Activated B cell treated with CpG ODN at 0.5 μM for 24 hours (primary cell): Measurements from ENCODE around the gene AFG3L2. TPM values are rescaled to one million over a fixed set of nuclear protein-coding genes. Genes with fewer than 3 reads are reported as not detected.

Experiments
- ATAC-seq: fragments of 200-7000 bp; cut with Tn5 transposase; one replicate; pipeline ENCODE4 v1.10.0; 2021; ENCODE audit warnings: low read depth, mild to moderate bottlenecking, moderate library complexity
- CTCF ChIA-PET: fragments of 350-600 bp; sonication (Branson Sonifier 250); formaldehyde crosslinking; loops from one replicate; lab custom pipeline; 2021; ENCODE audit warnings: antibody characterized with exemption; lab: Charles Lee
- POLR2A ChIA-PET: fragments of 350-600 bp; sonication (Branson Sonifier 250); formaldehyde crosslinking; loops from one replicate; lab custom pipeline; 2021; ENCODE audit warnings: antibody characterized with exemption; lab: Charles Lee
- DNase-seq: peaks from one replicate; pipeline ENCODE4 v3.0.0; 2022
- H3K27ac Mint-ChIP-seq: one replicate; pipeline ENCODE4 v1.8.0; 2020; ENCODE audit warnings: mixed read lengths
- H3K27me3 Mint-ChIP-seq: one replicate; pipeline ENCODE4 v1.8.0; 2021; ENCODE audit warnings: mixed read lengths
- H3K36me3 Mint-ChIP-seq: one replicate; pipeline ENCODE4 v1.8.0; 2021; ENCODE audit warnings: low read depth, mixed read lengths
- H3K4me1 Mint-ChIP-seq: one replicate; pipeline ENCODE4 v1.8.0; 2021; ENCODE audit warnings: mixed read lengths
- H3K4me3 Mint-ChIP-seq: one replicate; pipeline ENCODE4 v1.8.0; 2020; ENCODE audit warnings: mild to moderate bottlenecking, mixed read lengths
- H3K9me3 Mint-ChIP-seq: one replicate; pipeline ENCODE4 v1.8.0; 2020; ENCODE audit warnings: mixed read lengths
- CTCF ChIP-seq: fragments of 200-600 bp; IDR thresholded peaks from one replicate; pipeline ENCODE4 v1.8.0; 2022; ENCODE audit warnings: antibody characterized with exemption, mild to moderate bottlenecking
- intact Hi-C: fragments of 100-400 bp; cut with micrococcal nuclease; formaldehyde crosslinking; loops from one replicate; pipeline ENCODE4 v1.15.1; 2024
- total RNA-seq: library from RNA; stranded (reverse); gene quantifications from 2 replicates; pipeline ENCODE4 v1.2.3, GENCODE V29; 2022

AFG3L2 gene
- total RNA-seq, 1 donor from 2014 or later, result 49.9 TPM

- no peak for TF ChIP-seq CTCF
- no peak overlapping the region for H3K4me3 Mint-ChIP-seq
- POLR2A ChIA-PET, result no interaction called here
- no peak for DNase-seq
- intact Hi-C loops, result no loop called here
- H3K36me3 Mint-ChIP-seq, result peaks cover 1% of the 10 kb centered on the region
- H3K9me3 Mint-ChIP-seq, result no peaks in the 10 kb centered on the region
- CTCF ChIA-PET, result no interaction called here
- ATAC-seq, result no peak
- H3K27me3 Mint-ChIP-seq, result no peaks in the 10 kb centered on the region
- no peak overlapping the region for H3K27ac Mint-ChIP-seq
- H3K4me1 Mint-ChIP-seq, result peaks cover 18% of the 10 kb centered on the region
Measured at GRCh38 chr18:12410081-12410481, 33.1 kb upstream of the AFG3L2 start.

- no peaks in the 10 kb centered on the region for H3K27me3 Mint-ChIP-seq
- peaks cover 18% of the 10 kb centered on the region for H3K4me1 Mint-ChIP-seq
- no peak overlapping the region for H3K27ac Mint-ChIP-seq
- POLR2A ChIA-PET, result no interaction called here
- ATAC-seq (no peak), DNase-seq (no peak)
- intact Hi-C loops, result loop anchor here (2.0 to 5.0 kb wide), 3 partner anchors 293 to 559 kb away; partner anchors contain the start of genes CEP76, CHMP1B, IMPA2 and PSMG2
- CTCF ChIA-PET, result no interaction called here
- peaks cover 1% of the 10 kb centered on the region for H3K36me3 Mint-ChIP-seq
- no peak overlapping the region for H3K4me3 Mint-ChIP-seq
- H3K9me3 Mint-ChIP-seq, result no peaks in the 10 kb centered on the region
- no peak for TF ChIP-seq CTCF
Measured at GRCh38 chr18:12409469-12409868, 32.4 kb upstream of the AFG3L2 start.

GRCh38 chr18:12408247-12408869, 31.3 kb upstream of the AFG3L2 start:
- TF ChIP-seq CTCF, result no peak
- peaks cover 18% of the 10 kb centered on the region for H3K4me1 Mint-ChIP-seq
- ChIA-PET POLR2A (interaction anchor here (1.0 to 1.7 kb wide), 5 partner anchors 32 to 583 kb away, joined by 4 to 27 read pairs (median 5); partner anchors contain the start of genes AFG3L2, CEP192, CEP76 and IMPA2), CTCF (interaction anchor here (1.7 kb wide), 1 partner anchor 526 kb away, joined by 4 read pairs; no protein-coding TSS in a partner anchor)
- H3K9me3 Mint-ChIP-seq, result no peaks in the 10 kb centered on the region
- DNase-seq (no peak), ATAC-seq (peak; percentile 8)
- peaks cover 7% of the 10 kb centered on the region for H3K27me3 Mint-ChIP-seq
- peaks cover 1% of the 10 kb centered on the region for H3K36me3 Mint-ChIP-seq
- H3K4me3 Mint-ChIP-seq, result peak overlapping the region; percentile 76
- H3K27ac Mint-ChIP-seq, result peak overlapping the region; percentile 68
- intact Hi-C loops, result loop anchor here (1.0 to 5.0 kb wide), 4 partner anchors 12 to 558 kb away; partner anchors contain the start of genes CEP76, CHMP1B, IMPA2 and PSMG2

- Mint-ChIP-seq H3K4me3 (peak overlapping the region; percentile 89), H3K36me3 (peaks cover 1% of the 10 kb centered on the region), H3K4me1 (peaks cover 18% of the 10 kb centered on the region), H3K27me3 (peaks cover 20% of the 10 kb centered on the region), H3K9me3 (no peaks in the 10 kb centered on the region), H3K27ac (no peak overlapping the region)
- no peak for TF ChIP-seq CTCF
- ChIA-PET CTCF (interaction anchor here (1.1 to 1.2 kb wide), 2 partner anchors 14 to 29 kb away, joined by 3 read pairs; no protein-coding TSS in a partner anchor), POLR2A (interaction anchor here (1.7 kb wide), 1 partner anchor 30 kb away, joined by 27 read pairs; the partner anchor contains the start of gene AFG3L2)
- DNase-seq (no peak), ATAC-seq (no peak)
- intact Hi-C loops, result loop anchor here (1.0 to 5.0 kb wide), 5 partner anchors 29 to 541 kb away; partner anchors contain the start of genes AFG3L2, CEP76, IMPA2 and PSMG2
Measured at GRCh38 chr18:12406371-12407111, 29.5 kb upstream of the AFG3L2 start.

- CTCF ChIA-PET, result no interaction called here
- no peak for DNase-seq
- ATAC-seq, result no peak
- Mint-ChIP-seq H3K4me3 (no peak overlapping the region), H3K27ac (no peak overlapping the region), H3K36me3 (peaks cover 1% of the 10 kb centered on the region), H3K9me3 (no peaks in the 10 kb centered on the region), H3K27me3 (peaks cover 25% of the 10 kb centered on the region), H3K4me1 (peaks cover 18% of the 10 kb centered on the region)
- intact Hi-C loops, result loop anchor here (5.0 kb wide), 2 partner anchors 297 to 423 kb away; partner anchors contain the start of genes CEP76, IMPA2 and PSMG2
- POLR2A ChIA-PET, result no interaction called here
- no peak for TF ChIP-seq CTCF
Measured at GRCh38 chr18:12405066-12405465, 28.0 kb upstream of the AFG3L2 start.
